Upper lobe of left lung (tissue), 6 donors: ENCODE data around the gene TNRC6B. TPM values are rescaled to one million over a fixed set of nuclear protein-coding genes. Genes with fewer than 3 reads are reported as not detected.
A peak's percentile ranks its signal among the peaks of the same experiment; 100 is the strongest.

Source experiments
- ATAC-seq, 2 donors: fragments of 200-7000 bp; cut with Tn5 transposase; one replicate each; pipeline ENCODE4 v1.9.1; 2022; ENCODE audit warnings: mild to moderate bottlenecking in 2 of 2, moderate library complexity in 2 of 2; ENCODE audit not compliant: low FRiP score in 2 of 2
- DNase-seq, 2 donors: peaks; one replicate each; pipeline ENCODE4 v3.0.0-alpha.2; 2019 to 2020
- H3K27ac ChIP-seq, 4 donors: fragments of 200-600 bp; sonication (generic); one replicate each; pipeline ENCODE4 v1.5.1; 2016 to 2019
- H3K27me3 ChIP-seq, 4 donors: fragments of 200-600 bp; sonication (generic); one replicate each; pipeline ENCODE4 v1.5.1; 2017 to 2019
- H3K36me3 ChIP-seq, 4 donors: fragments of 200-600 bp; sonication (generic); one replicate each; pipeline ENCODE4 v1.5.1; 2016 to 2019
- H3K4me1 ChIP-seq, 4 donors: fragments of 200-600 bp; sonication (generic); one replicate each; pipeline ENCODE4 v1.5.1; 2018 to 2019
- H3K4me3 ChIP-seq, 4 donors: fragments of 200-600 bp; sonication (generic); one replicate each; pipeline ENCODE4 v1.5.1; 2017 to 2019; ENCODE audit warnings: mild to moderate bottlenecking in 2 of 4, moderate library complexity in 1 of 4
- H3K9me3 ChIP-seq, 4 donors: fragments of 200-600 bp; sonication (generic); one replicate each; pipeline ENCODE4 v1.5.1; 2018 to 2019
- EP300 ChIP-seq, 4 donors: sonication (generic); formaldehyde crosslinking; IDR thresholded peaks; one replicate each; pipeline ENCODE4 v1.5.1; 2017; ENCODE audit warnings: antibody characterized with exemption in 4 of 4, control low read depth in 2 of 4
- POLR2A ChIP-seq, 4 donors: fragments of 450-650 bp; IDR thresholded peaks; one replicate each; pipeline ENCODE4 v1.5.1; 2016 to 2017; ENCODE audit warnings: antibody characterized with exemption in 4 of 4, mild to moderate bottlenecking in 2 of 4
- POLR2AphosphoS5 ChIP-seq, 2 donors: sonication (generic); formaldehyde crosslinking; IDR thresholded peaks; one replicate each; pipeline ENCODE4 v1.5.1; 2017; ENCODE audit warnings: antibody characterized with exemption in 2 of 2
- WGBS, 2 donors: methylation state at CpG; one replicate each; pipeline ENCODE4 v1.1.5; 2017 to 2018; 5-methylcytosine and 5-hydroxymethylcytosine counted together
- total RNA-seq, 6 donors: library from RNA; depleted of rRNA in 4 of 6; stranded (reverse); fragments of >200 nt in 4 of 6; gene quantifications; one replicate each; pipeline versions ENCODE4 v1.1.0 to v1.2.1, GENCODE V29; 2016 to 2021
- TF ChIP-seq, protein P1 (sequence below), 6 experiments: fragments of 450-650 bp in 4 of 6; fragments of 200-600 bp in 2 of 6; sonication (generic) in 2 of 6; IDR thresholded peaks; one replicate each; pipeline ENCODE4 v1.5.1; 2016 to 2019; ENCODE audit warnings: antibody characterized with exemption in 6 of 6
- donor health status: DM: no; HTN: no; CAD: no; lungs with moderate emphysema.
- donor health status: DM: no; HTN: yes; CAD: no; lungs with severe emphysema.

TNRC6B gene
- total RNA-seq, 6 donors from 2014 or later: 18.1 to 106 (median 60.3) TPM

DNA sequence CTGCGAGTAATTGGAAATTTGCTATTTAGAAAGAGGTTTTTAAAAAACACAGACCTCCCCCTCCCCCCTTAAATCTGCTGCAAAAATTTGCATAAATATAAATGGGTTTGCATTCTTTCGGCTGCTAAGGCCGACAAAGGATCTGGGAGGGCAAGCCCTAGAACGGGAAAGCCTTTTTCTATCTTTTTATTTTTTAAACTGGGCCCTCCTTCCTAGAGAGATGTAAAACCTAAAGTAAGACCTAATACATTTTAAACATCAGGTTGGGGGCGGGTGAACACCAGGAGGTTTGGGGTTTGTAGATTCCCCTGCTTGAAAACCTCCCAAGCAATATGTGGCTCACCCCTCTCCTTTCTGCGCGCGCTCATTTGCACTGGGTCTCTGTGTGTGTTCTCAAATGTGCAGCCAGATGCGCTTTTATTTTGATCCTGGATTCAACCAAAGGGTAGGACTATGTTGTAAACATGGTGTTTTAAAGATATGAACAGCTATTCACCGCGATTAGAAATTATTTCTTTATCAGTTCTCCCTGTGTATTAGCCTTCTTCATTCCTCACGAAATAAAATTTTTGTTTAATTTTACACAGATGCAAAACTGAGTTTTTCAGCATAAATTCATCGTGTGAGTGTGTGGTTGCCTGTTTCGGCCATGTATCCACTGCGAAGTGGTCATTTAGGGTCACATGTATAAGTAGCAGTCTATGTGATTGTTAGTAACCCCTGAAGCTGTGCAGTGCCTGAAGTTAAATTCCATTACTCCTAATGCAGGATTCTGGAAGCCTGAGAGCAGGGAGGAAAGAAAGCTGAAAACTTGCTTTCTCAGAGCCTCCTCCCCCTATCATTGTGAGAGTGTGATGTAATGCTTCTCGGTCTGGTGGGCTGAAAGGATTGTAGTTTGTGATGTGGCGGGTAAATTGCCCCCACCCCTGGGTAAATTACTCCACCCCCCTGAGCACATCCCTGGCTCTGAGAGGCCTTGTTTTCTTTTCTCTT lies 988 bp downstream of the TNRC6B start:
- H3K9me3 ChIP-seq: no peaks in the 10 kb centered on the region
- DNase-seq (peak in 1 of 2 donors; percentile 30), ATAC-seq (peak in 1 of 2 donors; percentile 49)
- no peaks in the 10 kb centered on the region for H3K36me3 ChIP-seq
- H3K4me1 ChIP-seq: peaks cover 41 to 72% (median 51%) of the 10 kb centered on the region in 4 donors
- H3K4me3 ChIP-seq: peak overlapping the region; percentile 53 to 67 (median 62)
- no peaks in the 10 kb centered on the region for H3K27me3 ChIP-seq
- H3K27ac ChIP-seq: peak overlapping the region; percentile 55 to 89 (median 81)
- no peak for TF ChIP-seq POLR2AphosphoS5 (IDR thresholded peaks at IDR 0.05)
- TF ChIP-seq, protein P1, sequence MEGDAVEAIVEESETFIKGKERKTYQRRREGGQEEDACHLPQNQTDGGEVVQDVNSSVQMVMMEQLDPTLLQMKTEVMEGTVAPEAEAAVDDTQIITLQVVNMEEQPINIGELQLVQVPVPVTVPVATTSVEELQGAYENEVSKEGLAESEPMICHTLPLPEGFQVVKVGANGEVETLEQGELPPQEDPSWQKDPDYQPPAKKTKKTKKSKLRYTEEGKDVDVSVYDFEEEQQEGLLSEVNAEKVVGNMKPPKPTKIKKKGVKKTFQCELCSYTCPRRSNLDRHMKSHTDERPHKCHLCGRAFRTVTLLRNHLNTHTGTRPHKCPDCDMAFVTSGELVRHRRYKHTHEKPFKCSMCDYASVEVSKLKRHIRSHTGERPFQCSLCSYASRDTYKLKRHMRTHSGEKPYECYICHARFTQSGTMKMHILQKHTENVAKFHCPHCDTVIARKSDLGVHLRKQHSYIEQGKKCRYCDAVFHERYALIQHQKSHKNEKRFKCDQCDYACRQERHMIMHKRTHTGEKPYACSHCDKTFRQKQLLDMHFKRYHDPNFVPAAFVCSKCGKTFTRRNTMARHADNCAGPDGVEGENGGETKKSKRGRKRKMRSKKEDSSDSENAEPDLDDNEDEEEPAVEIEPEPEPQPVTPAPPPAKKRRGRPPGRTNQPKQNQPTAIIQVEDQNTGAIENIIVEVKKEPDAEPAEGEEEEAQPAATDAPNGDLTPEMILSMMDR (IDR thresholded peaks at IDR 0.05): no peak
- TF ChIP-seq POLR2A (IDR thresholded peaks at IDR 0.05): no peak
- TF ChIP-seq EP300 (IDR thresholded peaks at IDR 0.05): no peak
- WGBS, 2 donors: 1% methylated on average over 17 of the region's 17 CpGs

DNA sequence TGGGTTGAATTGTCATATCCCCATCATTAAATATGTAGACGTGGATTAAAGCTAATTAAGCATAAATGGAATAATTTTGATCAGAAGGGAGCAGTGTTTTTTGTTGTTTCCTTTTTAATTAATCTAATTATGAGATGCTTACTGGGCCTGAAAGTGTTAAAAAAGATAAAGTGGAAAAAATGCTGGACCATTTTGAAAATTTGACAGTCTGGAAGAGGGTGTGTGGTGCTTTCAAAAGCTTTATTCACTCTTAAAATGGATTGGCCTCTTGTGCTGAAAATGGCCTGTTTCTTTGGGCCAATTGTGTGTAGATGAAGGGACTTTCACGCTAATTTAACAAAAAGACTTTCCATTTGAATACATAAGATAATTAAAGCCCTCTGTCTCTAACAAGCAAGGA lies 1.8 kb downstream of the TNRC6B start:
- Histone ChIP-seq H3K9me3 (no peaks in the 10 kb centered on the region), H3K36me3 (no peaks in the 10 kb centered on the region), H3K4me1 (peaks cover 49 to 80% (median 58%) of the 10 kb centered on the region in 4 donors), H3K27me3 (no peaks in the 10 kb centered on the region), H3K27ac (peak overlapping the region; percentile 27 to 89 (median 81)), H3K4me3 (peak overlapping the region in 2 of 4 donors; percentile 62 to 67)
- DNase-seq (no peak), ATAC-seq (no peak)
- TF ChIP-seq, protein P1 (IDR thresholded peaks at IDR 0.05): no peak
- TF ChIP-seq EP300 (IDR thresholded peaks at IDR 0.05): no peak
- no peak for TF ChIP-seq POLR2AphosphoS5 (IDR thresholded peaks at IDR 0.05)
- no peak for TF ChIP-seq POLR2A (IDR thresholded peaks at IDR 0.05)
- 51 to 56% methylated on average over 2 of the region's 2 CpGs for WGBS, 2 donors

DNA sequence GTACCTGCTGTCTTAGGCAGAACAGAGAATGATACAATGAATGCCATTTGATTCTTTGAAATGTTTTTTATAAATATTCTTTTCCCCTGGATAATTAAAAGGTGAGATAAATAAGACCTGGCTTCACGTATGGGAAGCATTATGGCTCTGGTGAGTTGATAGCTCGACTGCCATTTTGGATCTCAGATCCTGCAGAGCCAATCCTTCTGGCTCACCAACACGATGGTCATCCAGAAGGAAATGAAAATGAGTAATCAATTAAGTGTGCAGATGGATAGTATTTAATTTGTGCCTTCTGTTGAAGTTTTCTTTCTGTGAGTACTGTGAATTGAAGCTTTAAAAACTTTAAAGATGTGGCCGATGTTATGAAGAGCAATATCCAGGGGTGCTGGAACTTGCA lies 2.7 kb downstream of the TNRC6B start:
- Histone ChIP-seq H3K27me3 (no peaks in the 10 kb centered on the region), H3K9me3 (no peaks in the 10 kb centered on the region), H3K27ac (peak overlapping the region in 1 of 4 donors; percentile 88), H3K36me3 (no peaks in the 10 kb centered on the region), H3K4me1 (peaks cover 52 to 87% (median 58%) of the 10 kb centered on the region in 4 donors), H3K4me3 (peak overlapping the region in 1 of 4 donors; percentile 62)
- ATAC-seq (no peak), DNase-seq (no peak)
- 74 to 76% methylated on average over 4 of the region's 4 CpGs for WGBS, 2 donors
- TF ChIP-seq EP300 (IDR thresholded peaks at IDR 0.05) (no peak), POLR2AphosphoS5 (IDR thresholded peaks at IDR 0.05) (no peak), POLR2A (IDR thresholded peaks at IDR 0.05) (no peak)
- TF ChIP-seq, protein P1 (IDR thresholded peaks at IDR 0.05): no peak

DNA sequence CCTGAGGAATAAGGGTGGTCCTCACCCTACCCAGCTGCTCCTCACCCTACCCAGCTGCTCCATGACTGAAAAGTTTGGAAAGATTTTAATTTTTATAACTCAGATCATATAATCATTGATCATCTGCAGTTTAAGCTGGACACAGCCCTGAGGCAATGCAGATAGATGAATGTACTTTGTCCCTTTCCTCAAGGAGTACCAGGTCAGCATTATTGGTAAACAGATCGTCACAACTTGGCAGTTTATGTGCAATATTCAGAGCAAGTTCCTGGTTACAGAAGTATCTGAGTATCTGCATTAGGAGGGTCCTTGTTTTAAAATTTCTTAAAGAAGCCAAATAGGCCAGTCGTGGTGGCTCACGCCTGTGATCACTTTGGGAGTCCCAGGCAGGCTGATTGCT lies 3.6 kb downstream of the TNRC6B start:
- TF ChIP-seq POLR2AphosphoS5 (IDR thresholded peaks at IDR 0.05) (no peak), EP300 (IDR thresholded peaks at IDR 0.05) (no peak), POLR2A (IDR thresholded peaks at IDR 0.05) (no peak)
- TF ChIP-seq, protein P1 (IDR thresholded peaks at IDR 0.05): no peak
- H3K36me3 ChIP-seq: no peaks in the 10 kb centered on the region
- ATAC-seq (no peak), DNase-seq (no peak)
- H3K4me1 ChIP-seq: peaks cover 53 to 85% (median 61%) of the 10 kb centered on the region in 4 donors
- H3K27me3 ChIP-seq: no peaks in the 10 kb centered on the region
- 73% methylated on average over 3 of the region's 3 CpGs for WGBS, 2 donors
- peak overlapping the region in 1 of 4 donors; percentile 24 for H3K27ac ChIP-seq
- no peak overlapping the region for H3K4me3 ChIP-seq
- H3K9me3 ChIP-seq: no peaks in the 10 kb centered on the region
